ENCODE results near the gene STRADB.
"Not testable (repeated sequence)": the region's sequence is repeated elsewhere in the genome, so short reads cannot be mapped to it uniquely, and the experiment has no call there.

Gene STRADB

GRCh38 chr2:201470821-201471731 lies 19.5 kb downstream of the STRADB start:
- DNase-seq: no peak

GRCh38 chr2:201471732-201472393 lies 20.3 kb downstream of the STRADB start:
- no peak for DNase-seq

- no peak for DNase-seq
These were observed 20.9 kb downstream of the STRADB start for GRCh38 chr2:201472411-201472810.

- no peak for DNase-seq
These were observed 31.0 kb downstream of the STRADB start for GRCh38 chr2:201482543-201482942.

GRCh38 chr2:201483342-201483741 lies 31.8 kb downstream of the STRADB start:
- DNase-seq: no peak

- DNase-seq: not testable (repeated sequence)
These were observed 32.2 kb downstream of the STRADB start for GRCh38 chr2:201483758-201484157.

GRCh38 chr2:201484805-201485204 lies 33.3 kb downstream of the STRADB start:
- no peak for DNase-seq

GRCh38 chr2:201490291-201490690 lies 38.8 kb downstream of the STRADB start:
- DNase-seq: no peak

GRCh38 chr2:201496785-201497184 lies 45.2 kb downstream of the STRADB start:
- DNase-seq: no peak

GRCh38 chr2:201500534-201500933 lies 49.0 kb downstream of the STRADB start:
- no peak for DNase-seq

- no peak for DNase-seq
These were observed 51.2 kb downstream of the STRADB start for GRCh38 chr2:201502713-201503112.

GRCh38 chr2:201507725-201508124 lies 56.2 kb downstream of the STRADB start:
- no peak for DNase-seq

- DNase-seq: no peak
These were observed 61.7 kb downstream of the STRADB start for GRCh38 chr2:201513271-201513670.

- no peak for DNase-seq
These were observed 64.2 kb downstream of the STRADB start for GRCh38 chr2:201515573-201516246.

- DNase-seq: no peak
These were observed 65.6 kb downstream of the STRADB start for GRCh38 chr2:201517094-201517493.

GRCh38 chr2:201520201-201520600 lies 68.7 kb downstream of the STRADB start:
- DNase-seq: no peak

- DNase-seq: no peak
These were observed 71.4 kb downstream of the STRADB start for GRCh38 chr2:201522965-201523364.

GRCh38 chr2:201523506-201523905 lies 72.0 kb downstream of the STRADB start:
- DNase-seq: no peak

Measured in CD4-positive, alpha-beta T cell treated with Interleukin-4 for 4 hours (primary cell).